GM18520 (cell line): ENCODE measurements around the gene F2R.

Source experiments
- ATAC-seq: cut with Tn5 transposase; IDR thresholded peaks from one replicate; pipeline ENCODE4 v1.9.1; 2021; ENCODE audit not compliant: unreplicated experiment

The F2R gene

DNA sequence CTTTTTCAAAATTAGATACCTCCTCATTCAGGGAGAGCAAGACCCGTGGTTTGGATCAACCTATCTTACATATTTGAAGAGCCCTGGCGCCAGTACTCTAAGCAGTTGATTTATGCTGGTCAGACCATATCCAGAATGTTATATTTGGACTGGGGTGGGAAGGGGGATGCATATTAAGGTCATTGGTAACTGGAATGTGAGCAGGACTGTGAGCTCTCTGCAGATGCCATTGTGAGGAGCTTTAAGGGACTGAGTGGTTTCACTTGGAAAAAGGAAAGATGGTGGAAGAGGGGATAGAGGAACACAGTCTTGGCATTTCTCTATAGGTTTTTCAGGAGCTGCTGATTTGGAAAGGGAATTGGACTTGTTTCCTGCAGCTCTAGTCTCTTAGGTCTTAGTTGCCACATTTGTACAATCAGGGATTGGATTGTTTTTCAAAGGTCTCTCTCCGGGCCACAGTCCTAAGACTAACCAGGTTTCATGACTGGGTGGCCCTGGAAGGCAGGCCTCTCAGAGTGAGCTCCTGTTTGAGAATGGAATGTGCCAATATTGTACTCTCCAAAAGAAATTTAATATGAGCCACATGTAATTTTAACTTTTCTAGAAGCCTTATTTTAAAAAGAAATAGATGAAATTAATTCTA is 25.8 kb upstream of the F2R start:
- no peak for ATAC-seq

DNA sequence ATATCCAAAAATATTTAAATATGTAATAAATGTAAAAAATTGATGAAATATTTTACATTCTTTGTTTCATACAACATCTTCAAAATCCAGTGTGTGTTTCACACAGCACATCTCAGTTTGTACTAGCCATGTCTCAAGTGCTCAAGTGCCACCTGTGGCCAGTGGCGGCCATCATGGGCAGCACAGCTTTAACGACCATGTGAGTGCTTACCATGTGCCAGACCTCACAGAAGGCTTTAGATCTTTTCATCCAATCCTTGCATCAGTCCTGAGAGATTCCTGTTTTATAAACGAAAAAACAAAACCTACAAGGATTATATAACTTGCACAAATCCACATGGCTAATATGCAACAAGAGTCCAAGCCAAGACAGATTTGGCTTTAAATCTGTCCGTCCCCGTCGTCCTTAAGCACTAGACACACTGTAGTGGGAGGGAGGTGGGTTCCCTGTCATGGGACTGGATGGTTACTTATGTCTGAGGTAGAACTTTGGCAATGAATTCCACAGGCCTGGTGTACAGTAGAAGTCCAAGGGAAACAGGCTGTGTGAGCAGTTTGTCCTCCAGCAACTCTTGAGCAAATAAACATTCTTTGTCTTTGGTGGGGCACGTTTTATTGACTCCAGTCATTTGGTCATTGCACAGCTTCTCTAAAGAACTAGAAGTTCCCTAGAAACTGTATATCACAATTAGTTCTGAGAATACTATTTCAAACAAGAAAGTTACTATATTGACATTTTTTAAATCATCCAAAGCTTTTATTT is 25.0 kb upstream of the F2R start:
- ATAC-seq, result no peak

DNA sequence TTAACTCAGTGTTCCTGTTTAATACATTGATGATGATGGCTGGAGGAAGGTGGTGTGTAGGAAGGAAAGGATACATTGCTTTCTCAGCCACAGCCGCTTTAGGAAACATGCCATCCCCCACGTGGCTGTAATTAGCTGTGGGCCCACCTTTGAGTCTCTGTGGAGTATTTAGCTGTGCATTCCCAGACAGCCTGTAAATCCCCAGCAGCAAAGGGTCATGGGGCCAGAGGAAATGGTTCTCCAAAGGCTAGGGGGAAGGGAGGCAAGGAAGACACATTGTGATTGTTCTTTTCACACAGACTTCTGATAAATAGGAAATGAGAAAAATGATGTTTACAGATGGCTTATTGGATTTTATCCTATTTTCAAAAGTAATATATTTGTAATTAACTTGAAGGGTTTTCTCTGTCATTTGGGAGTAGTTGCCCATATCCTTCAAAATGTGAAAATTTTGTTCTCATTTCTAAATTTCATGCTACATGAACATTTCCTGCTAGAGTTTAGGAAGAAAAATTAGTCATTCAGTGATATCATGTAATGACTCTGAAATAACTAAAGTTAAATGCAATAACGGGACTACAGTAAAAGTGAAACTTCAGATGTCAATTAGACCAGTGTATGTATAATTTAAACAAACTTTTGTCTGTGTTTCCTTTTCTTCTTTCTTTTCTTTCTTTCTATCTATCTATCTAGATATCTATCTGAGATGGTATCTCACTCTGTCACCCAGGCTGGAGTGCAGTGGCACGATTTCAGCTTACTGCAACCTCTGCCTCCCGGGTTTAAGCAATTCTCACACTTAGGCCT is 24.3 kb upstream of the F2R start:
- ATAC-seq, result no peak

DNA sequence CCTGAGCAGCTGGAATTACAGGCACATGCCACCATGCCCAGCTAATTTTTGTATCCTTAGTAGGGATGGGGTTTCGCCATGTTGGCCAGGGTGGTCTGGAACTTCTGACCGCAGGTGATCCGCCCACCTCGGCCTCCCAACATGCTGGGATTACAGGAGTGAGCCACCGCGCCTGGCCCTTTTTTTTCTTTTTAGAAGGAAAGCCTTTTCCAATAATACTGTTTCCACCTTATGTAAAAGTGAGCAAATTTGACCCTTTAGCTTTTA is 23.7 kb upstream of the F2R start:
- no peak for ATAC-seq

DNA sequence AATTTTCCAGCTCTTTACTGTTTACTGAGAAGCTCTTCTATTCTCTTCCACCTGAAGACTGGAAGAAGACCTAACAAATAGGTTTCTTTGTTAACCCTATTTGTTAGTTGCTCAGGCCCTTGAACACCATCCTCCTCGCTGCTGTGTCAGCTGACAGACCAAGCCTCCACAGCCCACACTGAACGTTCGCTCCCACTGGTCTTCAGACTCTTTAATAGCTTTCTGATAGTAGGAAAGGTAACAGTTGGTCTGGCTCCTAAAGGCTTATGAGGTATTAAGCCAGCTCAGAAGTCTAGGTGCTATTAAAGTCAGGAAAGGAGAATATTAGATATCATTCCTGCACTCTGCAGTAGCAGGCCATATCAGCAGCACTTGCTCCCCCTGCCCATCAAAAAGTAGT is 23.3 kb upstream of the F2R start:
- ATAC-seq, result no peak

DNA sequence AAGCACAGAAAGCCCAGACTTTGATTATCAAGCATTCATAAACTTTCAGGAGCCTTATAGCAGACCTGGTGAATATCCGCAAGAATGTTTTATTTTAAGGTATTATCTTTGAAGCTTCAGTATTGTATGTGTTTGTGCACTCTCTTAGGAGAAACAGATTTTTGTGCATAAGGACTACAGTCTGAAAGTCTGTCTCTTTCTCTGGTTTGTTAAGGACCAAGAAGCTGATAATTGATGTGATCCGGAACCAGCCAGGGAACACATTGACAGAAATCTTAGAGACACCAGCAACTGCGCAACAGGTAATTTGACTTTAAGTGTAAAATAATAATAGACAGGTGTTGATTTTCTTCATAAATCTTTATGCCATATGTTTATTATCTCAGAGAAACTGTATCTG is 22.8 kb upstream of the F2R start:
- ATAC-seq, result no peak

DNA sequence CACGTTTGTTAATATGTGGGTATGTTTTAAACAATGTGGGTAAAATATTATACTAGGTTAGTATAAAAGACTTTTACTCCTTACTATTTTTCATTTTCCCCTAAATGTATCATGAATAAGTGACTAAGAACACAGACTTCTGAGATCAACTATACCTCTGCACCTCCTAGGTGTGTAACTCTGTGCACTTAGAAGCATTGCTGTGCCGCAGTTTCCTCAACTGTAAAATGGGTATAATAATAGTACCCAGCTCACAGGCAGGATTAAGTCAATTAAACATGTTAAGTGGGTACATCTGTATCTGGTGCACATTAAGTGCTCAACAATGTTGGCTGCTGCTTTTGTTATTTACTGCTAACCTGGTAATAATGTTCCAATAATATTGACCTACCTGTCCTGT is 21.6 kb upstream of the F2R start:
- ATAC-seq, result no peak

DNA sequence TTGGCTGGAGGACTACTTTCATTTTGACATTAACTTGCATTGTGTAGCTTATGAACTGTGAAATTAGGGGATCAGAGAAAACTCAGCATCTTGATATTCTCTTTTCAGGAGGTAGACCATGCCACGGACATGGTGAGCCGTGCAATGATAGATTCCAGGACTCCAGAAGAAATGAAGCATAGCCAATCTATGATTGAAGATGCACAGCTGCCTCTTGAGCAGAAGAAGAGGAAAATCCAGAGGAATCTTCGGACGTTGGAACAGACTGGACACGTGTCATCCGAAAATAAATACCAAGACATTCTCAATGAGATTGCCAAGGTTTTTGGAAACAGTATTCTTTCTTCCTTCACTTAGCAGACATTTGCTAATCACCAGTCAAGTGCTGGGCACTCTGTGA is 20.6 kb upstream of the F2R start:
- ATAC-seq, result no peak

DNA sequence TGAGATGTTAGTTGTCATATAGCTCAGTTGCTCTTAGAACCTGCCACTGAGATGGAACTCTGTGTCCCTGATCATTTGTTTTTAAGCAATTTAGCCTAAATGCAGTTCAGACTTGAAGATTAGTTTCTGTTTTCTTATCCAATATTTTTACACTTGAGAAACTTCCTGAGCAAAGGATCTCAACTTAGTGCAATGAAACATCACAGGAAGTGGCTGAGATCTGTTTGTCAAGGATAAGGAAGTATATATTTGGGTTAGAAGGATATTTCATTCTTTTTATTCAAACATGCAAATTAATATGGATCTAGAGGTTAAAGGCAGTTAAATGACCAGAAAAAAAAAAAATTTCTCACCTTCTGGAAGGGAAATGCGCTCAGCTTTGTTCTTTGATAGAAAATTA is 19.7 kb upstream of the F2R start:
- no peak for ATAC-seq

DNA sequence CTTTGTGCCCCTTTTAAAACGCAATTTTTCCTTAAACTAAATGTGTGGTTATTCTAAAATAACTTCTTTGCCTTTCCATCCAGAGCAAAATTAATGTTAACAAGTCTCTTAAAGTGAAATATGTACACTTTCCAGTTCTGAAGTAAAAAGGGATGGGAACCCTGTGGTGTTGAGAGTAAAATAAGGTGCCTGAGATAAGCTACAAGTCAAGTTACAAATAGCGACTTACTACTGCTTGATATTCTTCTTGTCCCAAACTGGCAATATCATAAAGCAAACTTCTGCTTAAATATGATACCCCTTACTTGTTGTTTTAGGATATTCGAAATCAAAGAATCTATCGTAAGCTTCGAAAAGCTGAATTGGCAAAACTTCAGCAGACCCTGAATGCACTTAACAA is 18.3 kb upstream of the F2R start:
- ATAC-seq, result no peak

DNA sequence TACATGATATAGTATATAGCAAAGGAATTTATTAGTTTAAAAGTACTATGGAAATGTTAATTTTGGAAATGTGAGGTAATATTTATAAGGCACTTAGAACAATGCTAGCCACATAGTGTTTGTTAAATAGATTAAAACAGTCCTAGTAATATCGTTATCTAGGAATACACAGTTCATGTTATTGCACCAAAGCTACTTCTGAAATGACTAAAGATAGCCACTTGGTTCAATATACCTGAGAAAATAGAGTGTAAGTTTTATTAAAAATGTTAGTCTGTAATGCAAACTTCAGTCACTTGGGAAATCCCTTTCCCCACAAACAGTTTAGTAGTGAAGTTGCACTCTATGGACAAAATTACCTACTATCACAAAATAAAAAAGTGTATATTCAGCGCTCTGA is 15.4 kb upstream of the F2R start:
- ATAC-seq, result no peak

DNA sequence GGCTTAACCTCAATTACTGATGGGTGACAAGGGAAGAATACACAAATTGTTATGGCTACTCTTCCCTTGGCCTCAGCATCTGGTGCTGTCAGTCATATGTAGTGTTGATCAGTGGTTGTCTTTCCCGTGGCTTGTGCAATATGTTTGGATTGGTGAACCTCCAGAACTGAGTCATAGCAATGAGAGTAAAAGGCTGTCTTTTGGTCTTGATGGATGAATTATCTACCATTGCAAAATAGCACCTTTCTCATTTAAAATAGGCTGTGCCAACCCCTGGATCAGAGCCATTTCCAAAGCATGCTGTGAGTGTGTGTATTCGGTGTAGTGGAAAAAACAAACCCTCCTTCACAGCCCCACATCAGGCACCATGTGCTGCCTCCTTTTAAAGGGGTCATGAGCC is 14.6 kb upstream of the F2R start:
- ATAC-seq, result no peak

DNA sequence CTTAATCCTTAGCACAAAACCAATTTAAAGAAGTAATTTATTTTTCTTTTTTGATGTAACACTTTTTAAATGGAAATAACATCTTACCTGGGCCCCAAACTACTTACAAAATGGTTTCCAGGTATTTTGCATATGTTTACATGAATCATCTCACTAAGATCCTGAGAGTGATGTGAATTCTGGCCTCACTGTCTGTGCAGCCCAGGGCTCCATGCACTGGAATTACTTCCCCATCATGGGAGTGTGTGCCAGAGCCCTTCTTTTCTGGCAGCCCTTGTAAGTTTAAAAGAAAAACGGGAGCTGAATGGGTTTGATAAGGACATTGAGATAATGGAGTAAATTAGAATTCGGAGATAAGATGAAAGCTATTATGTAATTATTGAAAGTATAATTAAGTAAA is 12.2 kb upstream of the F2R start:
- no peak for ATAC-seq

DNA sequence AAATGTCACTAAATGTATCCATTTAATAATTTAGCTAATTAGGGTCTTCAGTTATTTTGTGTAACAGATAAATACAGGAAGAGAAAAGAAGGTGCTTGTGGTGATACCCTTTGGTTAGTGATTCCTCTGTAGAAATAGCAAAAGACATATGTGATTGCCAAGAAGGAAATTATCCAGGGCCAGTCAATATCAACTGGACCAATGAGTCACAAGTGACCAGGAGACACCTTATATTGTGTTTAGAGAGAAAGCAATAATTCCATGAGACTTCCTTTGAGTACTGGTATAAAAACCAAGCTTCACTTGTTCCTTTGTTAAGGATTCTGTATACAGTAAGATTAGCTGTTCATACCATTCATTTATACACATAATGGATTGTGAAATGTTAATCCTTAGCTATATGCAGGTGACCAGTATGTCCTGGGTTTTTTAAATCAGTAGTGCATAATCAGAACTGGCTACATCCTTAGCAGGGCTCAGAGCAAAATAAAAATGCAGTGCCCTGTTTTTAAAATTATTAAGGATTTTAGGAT is 11.7 kb upstream of the F2R start:
- no peak for ATAC-seq

DNA sequence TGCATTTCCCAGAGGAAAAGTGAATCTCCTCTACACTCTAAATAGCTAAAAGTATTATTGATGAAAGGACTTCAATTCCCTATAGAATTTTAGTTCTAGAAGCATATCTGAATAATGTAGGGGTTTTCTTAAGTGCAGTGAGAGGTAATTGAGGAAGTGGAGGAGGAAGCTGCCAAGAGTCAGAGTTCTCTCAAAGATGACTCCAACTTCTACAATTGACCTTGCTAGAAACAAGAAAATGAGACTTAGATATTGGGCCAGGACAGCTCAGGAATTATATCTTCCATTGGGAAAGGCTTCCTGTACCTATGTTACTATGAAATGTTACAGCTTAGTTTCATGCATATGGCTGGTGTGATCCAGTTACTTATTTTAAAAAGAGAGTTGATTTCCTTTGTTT is 10.4 kb upstream of the F2R start:
- ATAC-seq, result no peak

DNA sequence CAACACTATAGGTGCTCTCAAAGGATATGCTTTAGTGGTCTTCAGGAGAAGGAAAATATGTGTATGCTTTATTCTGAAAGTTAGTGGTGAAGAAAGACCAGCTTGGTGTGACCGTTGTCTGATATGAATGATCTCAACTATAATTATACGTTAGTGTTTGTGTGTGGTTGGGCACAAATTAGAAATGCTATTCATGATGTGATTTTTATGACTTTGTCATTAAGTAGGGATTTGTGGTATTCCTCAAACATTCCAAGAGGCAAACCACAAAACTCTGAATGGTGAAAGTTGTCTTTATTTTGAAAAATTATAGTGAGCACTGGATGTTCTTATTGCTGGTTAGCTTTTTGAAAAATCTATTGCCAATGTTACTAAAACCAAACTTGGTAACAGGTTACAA is 6.2 kb upstream of the F2R start:
- ATAC-seq, result no peak

DNA sequence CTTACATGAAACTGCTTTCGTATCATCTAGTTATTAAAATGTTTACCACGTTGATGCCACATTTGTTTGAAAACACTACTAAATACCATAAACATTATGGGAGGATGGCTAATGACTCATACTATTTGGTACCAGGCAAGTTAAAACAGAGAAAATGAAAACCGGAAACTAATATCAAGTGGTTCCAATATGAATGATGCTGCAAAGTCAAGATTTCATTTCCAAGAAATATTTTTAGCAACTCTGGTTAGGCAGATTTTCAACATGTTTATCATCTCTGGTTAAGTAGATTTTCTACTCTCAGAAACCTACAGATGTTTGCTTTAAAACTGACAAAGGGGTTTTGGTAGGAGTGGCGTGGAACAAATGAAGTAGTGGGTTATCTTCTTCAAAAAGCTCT is 4.9 kb upstream of the F2R start:
- no peak for ATAC-seq

DNA sequence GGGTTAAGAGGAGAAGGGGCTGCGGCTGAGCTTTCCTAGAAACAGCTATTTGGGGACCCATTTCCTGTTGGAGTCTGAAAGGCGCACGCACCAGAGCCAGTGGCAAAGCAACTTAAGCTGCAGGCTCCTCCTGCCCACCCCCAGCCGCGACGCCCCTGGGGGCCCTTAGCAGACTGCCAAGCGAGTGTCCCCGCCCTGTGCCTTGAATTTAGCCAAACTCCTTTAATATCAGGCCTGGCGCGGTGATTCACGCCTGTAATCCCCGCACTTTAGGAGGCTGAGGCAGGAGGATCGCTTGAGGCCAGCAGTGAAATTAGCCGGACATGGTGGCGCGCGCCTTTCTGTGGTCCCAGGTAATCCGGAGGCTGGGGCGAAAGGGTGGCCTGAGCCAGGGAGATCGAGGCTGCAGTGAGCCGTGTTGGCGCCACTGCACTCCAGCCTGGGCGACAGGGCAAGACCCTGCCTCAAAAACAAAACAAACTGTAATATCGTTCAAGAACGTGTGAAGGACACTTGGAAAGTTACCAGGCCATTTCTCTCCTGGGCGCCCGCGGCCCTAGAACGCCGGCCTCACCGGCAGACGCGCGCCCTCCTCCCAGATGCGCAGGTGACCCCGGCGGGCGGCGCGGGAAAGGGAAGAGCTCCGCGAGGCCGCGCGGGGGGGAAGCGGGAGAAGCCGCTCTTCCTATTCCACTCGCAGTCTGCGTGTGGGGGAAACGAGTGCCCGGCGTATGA is 1.0 kb upstream of the F2R start:
- no peak for ATAC-seq

DNA sequence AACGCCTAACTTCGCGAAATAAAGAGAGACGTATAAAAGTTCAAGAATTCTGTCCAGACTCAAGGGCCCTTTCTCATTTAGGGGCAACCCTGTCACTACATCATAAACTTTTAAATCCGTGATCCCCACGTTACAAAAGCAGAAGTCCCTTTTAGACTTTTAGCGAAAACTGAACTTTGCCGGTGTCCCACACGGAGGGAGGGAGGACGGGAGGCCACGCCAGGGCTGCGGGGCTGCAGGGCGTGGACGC is 515 bp upstream of the F2R start:
- ATAC-seq, result no peak

DNA sequence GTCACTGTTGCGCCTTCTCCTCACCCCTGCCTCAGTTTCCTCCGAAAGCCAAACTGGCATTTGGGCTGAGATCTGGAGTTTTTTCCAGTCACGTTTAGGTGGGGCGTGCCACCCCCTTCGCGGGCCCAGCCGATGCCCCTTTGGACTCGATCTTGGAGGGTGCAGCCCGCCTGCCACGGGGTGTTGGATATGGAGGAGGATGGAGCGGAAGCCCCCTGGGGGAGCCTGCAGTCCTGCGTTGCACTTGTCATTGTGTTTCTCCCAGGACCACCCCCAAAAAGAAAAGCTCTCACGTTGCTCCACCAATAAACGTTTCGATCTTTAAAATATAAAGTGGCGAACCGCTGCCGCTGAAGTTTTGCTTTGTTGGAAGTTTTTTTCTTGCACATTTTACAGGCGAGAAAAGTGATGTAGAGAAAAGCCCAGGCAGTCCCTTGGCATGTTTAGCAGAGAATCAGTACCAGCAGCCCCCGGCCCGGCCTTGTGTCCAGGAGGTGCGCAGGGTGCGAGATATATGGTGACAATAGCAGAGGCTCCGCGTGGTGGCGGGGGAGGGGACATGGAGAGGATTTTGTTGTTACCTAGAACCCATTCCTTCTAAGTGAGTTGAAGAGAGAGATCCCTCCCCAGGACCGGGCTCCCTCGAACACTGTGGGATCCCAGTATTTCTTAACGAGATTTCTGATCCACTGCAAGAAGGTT is 681 bp downstream of the F2R start:
- no peak for ATAC-seq
